ENCODE results near the gene CCDC179.

The CCDC179 gene

GRCh38 chr11:22800482-22800881, 59.8 kb downstream of the CCDC179 start:
- Histone ChIP-seq H3K36me3 (ENCODE audit: insufficient read depth, low read length) (no peaks in the 10 kb centered on the region), H4K20me1 (ENCODE audit: insufficient read depth, low read length) (no peaks in the 10 kb centered on the region), H3F3A (ENCODE audit: insufficient read depth, low read length) (no peaks in the 10 kb centered on the region), H3K79me2 (ENCODE audit: insufficient read depth, low read length) (no peaks in the 10 kb centered on the region), H3K4me2 (ENCODE audit: low read length) (no peak overlapping the region), H2AFZ (ENCODE audit: low read length) (no peak overlapping the region), H3K9me2 (ENCODE audit: low read depth, low read length) (no peaks in the 10 kb centered on the region), H3K9me3 (ENCODE audit: low read length) (no peaks in the 10 kb centered on the region), H3K4me1 (ENCODE audit: insufficient read depth, low read length, severe bottlenecking) (no peaks in the 10 kb centered on the region), H3K9ac (ENCODE audit: low read length) (no peak overlapping the region), H3K27ac (ENCODE audit: low read depth, low read length, poor library complexity, severe bottlenecking) (no peak overlapping the region), H3K27me3 (ENCODE audit: insufficient read depth, low read length) (no peaks in the 10 kb centered on the region), H3K4me3 (ENCODE audit: low read depth, low read length, poor library complexity, severe bottlenecking) (no peak overlapping the region)
- TF ChIP-seq CTCF (IDR thresholded peaks at IDR 0.05; ENCODE audit: low read length): no peak
- TF ChIP-seq EZH2 (IDR thresholded peaks at IDR 0.05; ENCODE audit: borderline replicate concordance, low read length): no peak

- H3F3A ChIP-seq (ENCODE audit: insufficient read depth, low read length): no peaks in the 10 kb centered on the region
- H3K4me2 ChIP-seq (ENCODE audit: low read length): no peak overlapping the region
- no peaks in the 10 kb centered on the region for H3K36me3 ChIP-seq (ENCODE audit: insufficient read depth, low read length)
- no peaks in the 10 kb centered on the region for H3K9me2 ChIP-seq (ENCODE audit: low read depth, low read length)
- no peak overlapping the region for H3K9ac ChIP-seq (ENCODE audit: low read length)
- TF ChIP-seq EZH2 (IDR thresholded peaks at IDR 0.05; ENCODE audit: borderline replicate concordance, low read length) (no peak), CTCF (IDR thresholded peaks at IDR 0.05; ENCODE audit: low read length) (no peak)
- H3K79me2 ChIP-seq (ENCODE audit: insufficient read depth, low read length): no peaks in the 10 kb centered on the region
- H3K27me3 ChIP-seq (ENCODE audit: insufficient read depth, low read length): no peaks in the 10 kb centered on the region
- H4K20me1 ChIP-seq (ENCODE audit: insufficient read depth, low read length): no peaks in the 10 kb centered on the region
- H3K9me3 ChIP-seq (ENCODE audit: low read length): no peaks in the 10 kb centered on the region
- H3K4me1 ChIP-seq (ENCODE audit: insufficient read depth, low read length, severe bottlenecking): no peaks in the 10 kb centered on the region
- no peak overlapping the region for H3K27ac ChIP-seq (ENCODE audit: low read depth, low read length, poor library complexity, severe bottlenecking)
- H3K4me3 ChIP-seq (ENCODE audit: low read depth, low read length, poor library complexity, severe bottlenecking): no peak overlapping the region
- H2AFZ ChIP-seq (ENCODE audit: low read length): no peak overlapping the region
Observed at GRCh38 chr11:22798901-22799300, 61.4 kb downstream of the CCDC179 start.

GRCh38 chr11:22797047-22797446, 63.2 kb downstream of the CCDC179 start:
- Histone ChIP-seq H3K27me3 (ENCODE audit: insufficient read depth, low read length) (no peaks in the 10 kb centered on the region), H3K9ac (ENCODE audit: low read length) (no peak overlapping the region), H3K36me3 (ENCODE audit: insufficient read depth, low read length) (no peaks in the 10 kb centered on the region), H4K20me1 (ENCODE audit: insufficient read depth, low read length) (no peaks in the 10 kb centered on the region), H3K9me2 (ENCODE audit: low read depth, low read length) (no peaks in the 10 kb centered on the region), H3K4me3 (ENCODE audit: low read depth, low read length, poor library complexity, severe bottlenecking) (no peak overlapping the region), H3K4me1 (ENCODE audit: insufficient read depth, low read length, severe bottlenecking) (no peaks in the 10 kb centered on the region), H3F3A (ENCODE audit: insufficient read depth, low read length) (no peaks in the 10 kb centered on the region), H3K79me2 (ENCODE audit: insufficient read depth, low read length) (no peaks in the 10 kb centered on the region), H3K9me3 (ENCODE audit: low read length) (no peaks in the 10 kb centered on the region), H3K4me2 (ENCODE audit: low read length) (no peak overlapping the region), H2AFZ (ENCODE audit: low read length) (no peak overlapping the region), H3K27ac (ENCODE audit: low read depth, low read length, poor library complexity, severe bottlenecking) (no peak overlapping the region)
- no peak for TF ChIP-seq EZH2 (IDR thresholded peaks at IDR 0.05; ENCODE audit: borderline replicate concordance, low read length)
- TF ChIP-seq CTCF (IDR thresholded peaks at IDR 0.05; ENCODE audit: low read length): no peak

Data from OCI-LY1 (cell line).